Dermis microvascular lymphatic vessel endothelial cell (primary cell): ENCODE results near the gene CNIH2. TPM values are rescaled to one million over a fixed set of nuclear protein-coding genes. Genes with fewer than 3 reads are reported as not detected.
A peak's percentile ranks its signal among the peaks of the same experiment; 100 is the strongest.
"Not testable (repeated sequence)": the region's sequence is repeated elsewhere in the genome, so short reads cannot be mapped to it uniquely, and the experiment has no call there.

ENCODE experiments used
- DNase-seq, 2 donors: peaks; one replicate each; pipeline versions ENCODE4 v3.0.0 to v3.0.0-alpha.2; 2010; ENCODE audit warnings: low read depth in 2 of 2
- total RNA-seq: library from RNA; depleted of rRNA; stranded (reverse); fragments of >200 nt; gene quantifications from 2 replicates; pipeline ENCODE4 v1.2.1, GENCODE V29; 2014

Gene CNIH2
- total RNA-seq, 1 donor from 2014 or later = not detected

DNA sequence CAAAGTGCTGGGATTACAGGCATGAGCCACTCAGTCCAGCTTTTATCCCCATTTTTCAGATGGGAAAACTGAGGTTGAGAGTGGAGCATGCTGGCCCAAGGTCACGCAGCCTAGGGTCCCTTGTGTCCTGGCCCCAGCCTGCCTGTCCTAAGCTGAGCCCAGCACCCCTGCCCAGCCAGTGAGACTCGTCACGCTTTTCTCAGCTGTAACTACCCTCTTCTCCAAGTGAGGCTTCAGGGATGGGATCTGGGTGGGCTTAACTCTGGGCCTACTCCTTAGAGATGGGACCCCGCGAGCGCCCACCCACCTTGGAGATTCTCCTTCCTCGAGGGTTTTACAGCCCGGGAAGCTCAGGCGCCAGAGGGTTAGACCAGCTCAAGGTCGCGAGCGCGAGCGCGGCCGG, 13.3 kb downstream of the CNIH2 start:
- no peak for DNase-seq

DNA sequence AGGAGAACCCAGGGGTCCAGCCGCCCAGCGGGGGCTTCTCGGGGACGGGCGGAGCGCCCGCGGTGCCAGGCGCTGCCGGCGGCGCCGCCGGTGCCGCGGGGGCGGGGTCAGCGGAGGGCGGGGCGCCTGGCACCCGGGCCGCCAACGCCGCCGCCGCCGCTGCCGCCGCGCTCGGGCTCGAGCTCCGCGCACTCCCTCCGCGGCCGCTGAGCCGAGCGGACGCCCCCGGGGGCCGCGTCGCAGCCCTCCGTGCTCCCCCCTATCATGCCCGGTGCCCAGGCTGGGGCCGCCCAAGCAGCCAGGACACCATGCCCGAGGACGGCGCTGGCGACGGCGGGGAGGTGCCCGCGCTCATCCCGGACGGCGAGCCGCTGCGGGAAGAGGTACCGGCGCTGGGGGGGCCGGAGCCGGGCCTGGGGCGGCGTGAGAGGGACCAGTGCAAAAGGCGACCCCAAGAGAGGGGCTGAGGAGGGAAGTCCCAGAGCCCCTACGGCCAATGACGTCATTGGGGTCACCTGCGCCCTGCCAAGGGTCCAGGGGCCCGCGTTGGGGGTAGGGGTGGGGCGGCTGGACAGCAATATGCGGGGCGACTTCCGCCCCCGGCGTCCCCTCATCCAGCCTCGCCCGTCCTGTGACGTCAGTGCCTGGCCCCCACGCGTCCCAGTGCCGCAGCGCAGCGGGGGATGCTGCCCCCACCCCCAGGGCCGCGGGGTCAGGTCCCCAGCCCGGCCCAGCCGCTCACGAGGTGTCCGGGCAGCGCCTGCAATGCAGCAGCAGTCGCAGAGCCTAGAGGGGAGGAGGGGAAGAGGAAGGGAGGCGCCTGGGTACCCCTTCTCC, 13.9 kb downstream of the CNIH2 start, which contains the start of gene TMEM151A:
Gene TMEM151A (plus strand): TSS at position 189 of the 837 bp plus-strand sequence. CDS start 120 bp downstream, at position 309.
- DNase-seq = no peak

DNA sequence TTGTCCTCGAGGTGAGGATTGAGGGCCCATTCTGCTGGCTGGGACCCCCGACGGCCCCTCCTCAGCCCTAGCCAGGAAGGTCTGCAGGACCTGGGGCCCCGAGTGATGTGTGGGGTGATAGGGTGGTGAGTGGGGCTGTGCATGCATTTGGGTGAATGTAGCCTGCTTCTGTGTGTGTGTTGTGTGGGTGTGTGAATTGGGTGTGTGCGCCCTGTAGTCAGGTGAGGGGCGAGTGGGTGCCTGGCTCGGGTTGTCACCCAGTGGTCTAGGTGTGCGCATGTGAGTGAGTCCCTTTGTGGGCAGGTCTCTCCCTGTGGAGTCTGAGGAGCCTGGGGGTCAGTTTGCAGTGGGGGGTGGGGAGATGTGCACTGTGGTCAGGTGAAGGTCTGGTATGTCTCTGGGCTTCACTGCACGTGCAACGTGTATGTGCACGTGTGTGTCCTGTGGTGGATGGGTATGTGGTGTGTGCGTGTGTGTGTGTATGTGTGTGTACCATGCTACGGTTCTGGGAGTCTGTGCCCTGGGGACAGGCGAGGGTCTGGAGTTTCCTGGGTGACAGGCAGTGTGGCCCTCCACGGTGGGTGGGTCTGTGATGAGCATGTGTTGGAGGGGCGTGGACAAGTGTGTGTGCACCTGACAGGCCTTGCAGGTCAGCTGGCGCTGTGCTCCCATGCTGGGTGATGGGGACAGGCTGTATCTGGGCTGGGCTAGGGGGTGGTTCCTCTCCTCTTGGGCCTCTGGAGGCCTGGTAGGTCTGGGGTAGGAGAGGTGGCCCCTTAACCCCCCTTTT, 14.8 kb downstream of the CNIH2 start:
- DNase-seq = no peak

DNA sequence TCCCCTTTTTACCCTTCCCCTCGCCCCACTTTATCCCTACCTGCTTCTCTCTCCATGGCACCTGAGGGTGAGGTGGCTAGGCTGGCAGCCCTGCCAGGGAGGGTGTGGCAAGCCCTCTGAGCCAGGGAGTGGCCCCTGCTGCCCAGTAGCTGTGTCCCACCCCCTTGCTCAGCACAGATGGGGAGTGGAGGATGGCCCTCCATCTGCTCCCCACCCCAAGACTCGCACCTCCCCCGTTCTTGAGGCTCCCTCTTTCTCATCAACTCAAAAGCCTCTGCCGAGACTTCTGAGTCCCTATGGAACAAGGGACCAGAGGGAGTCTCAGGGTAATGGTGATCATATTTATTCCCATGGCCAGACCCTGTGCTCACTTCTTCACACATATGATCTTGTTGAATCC, 15.4 kb downstream of the CNIH2 start:
- no peak for DNase-seq

DNA sequence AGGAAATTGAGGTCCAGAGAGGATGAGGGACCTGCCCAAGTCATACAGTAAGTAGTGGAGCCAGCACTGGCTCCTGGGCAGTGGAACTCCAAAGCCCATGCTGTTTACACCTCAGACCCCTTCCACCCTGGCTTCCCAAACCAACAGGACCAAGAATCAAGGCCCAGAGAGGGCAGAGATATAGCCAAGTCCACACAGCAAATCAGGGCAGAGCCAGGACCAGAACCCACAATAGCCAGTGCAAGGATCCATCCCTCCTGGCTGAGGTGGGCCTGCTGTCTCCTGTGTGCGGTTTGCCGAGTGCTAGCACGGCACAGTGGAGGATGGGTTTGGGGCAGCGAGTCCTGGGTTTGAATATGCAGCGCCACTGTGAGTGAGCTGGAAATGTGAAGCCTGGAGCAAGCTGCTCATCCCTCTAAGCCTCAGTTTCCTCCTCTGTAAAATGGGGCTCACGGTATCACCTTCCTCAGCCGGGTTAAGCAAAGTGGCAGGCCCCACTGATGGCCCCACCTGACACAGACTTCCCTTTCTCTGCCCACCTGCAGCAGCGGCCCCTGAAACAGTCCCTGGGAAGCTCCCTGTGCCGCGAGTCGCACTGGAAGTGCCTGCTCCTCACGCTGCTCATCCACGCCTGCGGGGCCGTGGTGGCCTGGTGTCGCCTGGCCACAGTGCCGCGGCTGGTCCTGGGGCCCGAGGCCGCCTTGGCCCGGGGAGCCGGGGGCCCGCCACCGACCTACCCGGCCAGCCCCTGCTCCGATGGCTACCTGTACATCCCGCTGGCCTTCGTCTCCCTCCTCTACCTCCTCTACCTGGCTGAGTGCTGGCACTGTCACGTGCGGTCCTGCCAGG, 16.0 kb downstream of the CNIH2 start:
- no peak for DNase-seq

DNA sequence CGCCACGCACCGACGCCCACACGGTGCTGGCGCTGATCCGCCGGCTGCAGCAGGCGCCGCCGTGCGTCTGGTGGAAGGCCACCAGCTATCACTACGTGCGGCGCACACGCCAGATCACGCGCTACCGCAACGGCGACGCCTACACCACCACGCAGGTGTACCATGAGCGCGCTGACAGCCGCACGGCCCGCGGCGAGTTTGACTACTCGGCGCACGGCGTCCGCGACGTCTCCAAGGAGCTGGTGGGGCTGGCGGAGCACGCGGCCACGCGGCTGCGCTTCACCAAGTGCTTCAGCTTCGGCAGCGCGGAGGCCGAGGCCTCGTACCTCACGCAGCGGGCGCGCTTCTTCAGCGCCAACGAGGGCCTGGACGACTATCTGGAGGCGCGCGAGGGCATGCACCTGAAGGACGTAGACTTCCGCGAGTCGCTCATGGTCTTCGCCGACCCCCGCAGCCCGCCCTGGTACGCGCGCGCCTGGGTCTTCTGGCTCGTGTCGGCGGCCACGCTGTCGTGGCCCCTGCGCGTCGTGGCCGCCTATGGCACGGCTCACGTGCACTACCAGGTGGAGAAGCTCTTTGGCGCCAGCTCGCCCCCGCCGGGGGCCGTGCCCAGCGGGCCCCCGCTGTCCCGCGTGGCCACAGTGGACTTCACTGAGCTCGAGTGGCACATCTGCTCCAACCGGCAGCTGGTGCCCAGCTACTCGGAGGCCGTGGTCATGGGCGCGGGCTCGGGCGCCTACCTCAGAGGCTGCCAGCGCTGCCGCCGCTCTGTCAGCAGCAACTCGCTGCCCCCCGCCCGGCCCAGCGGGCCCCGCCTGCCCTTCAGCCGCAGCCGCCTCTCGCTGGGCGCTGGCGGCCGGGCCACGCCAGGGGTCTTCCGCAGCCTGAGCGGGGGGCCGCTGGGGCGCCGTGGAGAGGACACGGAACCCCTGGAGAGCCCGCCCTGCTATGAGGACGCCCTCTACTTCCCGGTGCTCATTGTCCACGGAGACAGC, 16.9 kb downstream of the CNIH2 start:
- no peak for DNase-seq

DNA sequence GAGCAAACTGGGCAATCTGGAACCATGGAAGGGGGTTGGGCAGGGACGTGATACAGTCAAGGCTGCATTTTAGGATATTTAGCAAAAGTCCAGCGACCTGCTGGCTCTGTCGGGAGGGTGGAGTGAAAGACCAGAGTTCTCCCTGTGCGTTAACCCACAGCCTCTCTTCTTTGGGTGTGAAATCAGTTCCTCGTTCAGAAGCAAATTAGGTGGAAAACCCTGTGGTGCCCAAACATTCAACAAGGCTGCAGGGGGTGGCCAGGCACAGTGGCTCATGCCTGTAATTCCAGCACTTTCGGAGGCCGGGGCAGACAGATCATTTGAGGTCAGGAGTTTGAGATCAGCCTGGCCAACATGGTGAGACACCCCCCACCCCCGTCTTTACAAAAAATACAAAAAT, 19.6 kb downstream of the CNIH2 start:
- no peak for DNase-seq

DNA sequence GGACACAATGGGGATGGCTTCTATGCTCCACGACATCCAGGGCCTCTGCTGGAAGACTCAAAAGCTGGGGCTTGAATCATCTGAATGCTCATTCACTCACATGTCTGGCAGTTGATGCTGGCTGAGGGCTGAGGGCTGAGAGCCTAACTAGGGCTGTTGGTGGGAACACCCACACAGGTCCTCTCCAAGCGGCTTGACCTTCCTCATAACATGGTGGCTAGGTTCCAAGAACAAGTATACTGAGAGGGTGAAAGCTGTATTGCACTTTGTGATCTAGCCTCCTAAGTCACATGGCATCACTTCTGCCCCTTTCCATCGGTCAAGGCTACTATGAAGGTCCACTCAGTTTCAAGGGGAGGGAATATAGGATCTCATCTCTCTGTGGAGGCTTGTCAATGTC, 21.2 kb downstream of the CNIH2 start:
- DNase-seq = no peak

DNA sequence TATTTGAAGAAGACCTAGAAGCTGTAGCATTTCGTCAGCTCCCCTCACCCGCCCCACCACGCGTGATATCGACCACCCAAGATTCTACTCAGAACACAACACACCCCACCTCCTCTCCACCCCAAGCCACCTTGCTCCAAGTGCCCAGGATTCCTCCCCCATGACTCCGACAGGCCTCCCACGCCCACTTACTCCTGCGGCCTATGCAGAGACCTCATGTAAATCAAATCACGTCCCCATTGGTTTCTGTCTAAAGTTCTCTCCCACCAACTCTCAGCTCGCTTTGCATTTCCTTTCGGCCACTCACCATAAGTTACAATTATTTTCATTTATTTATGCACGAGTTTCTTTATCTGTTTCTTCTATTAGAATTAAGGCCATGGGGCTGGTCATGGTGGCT, 24.7 kb downstream of the CNIH2 start:
- DNase-seq = no peak

DNA sequence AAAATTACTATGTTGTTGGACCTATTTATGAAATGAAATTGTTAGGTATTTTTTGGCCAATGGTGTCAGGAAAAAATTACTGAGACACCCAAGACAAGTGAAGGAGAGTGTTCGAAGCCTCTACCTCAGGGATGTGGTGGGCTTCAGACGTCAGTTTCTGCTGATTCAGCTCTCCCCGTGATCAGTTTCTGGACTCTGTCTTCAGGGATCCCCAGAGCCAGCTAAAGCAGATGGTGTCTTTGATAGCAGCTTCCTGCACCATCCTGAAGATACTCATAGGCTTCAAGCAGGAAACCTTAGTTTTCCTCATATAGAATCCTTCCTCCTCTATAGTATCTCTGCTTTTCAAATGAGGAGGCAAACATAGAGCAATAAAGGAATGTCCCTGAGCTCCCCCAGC, 31.5 kb downstream of the CNIH2 start:
- no peak for DNase-seq

DNA sequence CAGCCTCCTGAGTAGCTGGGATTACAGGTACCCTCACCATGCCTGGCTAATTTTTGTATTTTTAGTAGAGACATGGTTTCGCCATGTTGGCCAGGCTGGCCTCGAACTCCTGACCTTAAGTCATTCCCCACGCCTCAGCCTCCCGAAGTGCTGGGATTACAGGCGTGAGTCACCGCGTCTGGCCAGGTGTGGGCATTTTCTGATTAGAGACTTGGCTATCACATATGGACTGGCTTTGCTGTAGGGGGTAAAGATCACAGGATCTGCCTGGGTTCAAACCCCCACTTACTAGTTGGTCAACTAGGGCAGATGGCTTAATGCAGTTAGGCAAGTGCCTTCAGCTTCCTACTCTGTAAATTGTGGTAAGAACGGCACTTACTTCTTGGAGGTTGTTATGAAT, 32.3 kb downstream of the CNIH2 start:
- no peak for DNase-seq

DNA sequence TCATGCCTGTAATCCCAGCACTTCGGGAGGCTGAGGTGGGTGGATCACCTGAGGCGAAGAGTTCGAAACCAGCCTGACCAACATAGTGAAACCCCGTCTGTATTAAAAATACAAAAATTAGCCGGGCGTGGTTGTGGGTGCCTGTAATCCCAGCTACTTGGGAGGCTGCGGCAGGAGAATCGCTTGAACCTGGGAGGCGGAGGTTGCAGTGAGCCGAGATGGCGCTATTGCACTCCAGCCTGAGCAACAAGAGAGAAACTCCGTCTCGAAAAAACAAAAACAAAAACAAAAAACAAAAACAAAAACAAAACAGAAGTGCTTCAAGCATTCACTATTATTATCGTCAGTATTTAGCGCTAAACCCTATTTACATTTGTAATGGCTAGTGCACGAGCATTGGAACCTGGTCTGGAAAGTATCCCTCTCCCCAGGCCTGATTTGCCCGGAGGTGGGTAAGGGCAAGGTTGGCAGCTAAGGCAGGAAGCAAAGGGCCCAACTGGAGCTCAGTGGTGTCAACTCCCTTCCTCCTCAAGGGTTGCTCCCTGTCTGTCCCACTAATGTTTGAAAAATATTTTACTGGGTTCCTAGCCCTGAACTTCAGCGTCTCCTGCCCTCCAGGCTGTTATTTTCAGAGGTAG, 32.9 kb downstream of the CNIH2 start:
- not testable (repeated sequence) for DNase-seq

DNA sequence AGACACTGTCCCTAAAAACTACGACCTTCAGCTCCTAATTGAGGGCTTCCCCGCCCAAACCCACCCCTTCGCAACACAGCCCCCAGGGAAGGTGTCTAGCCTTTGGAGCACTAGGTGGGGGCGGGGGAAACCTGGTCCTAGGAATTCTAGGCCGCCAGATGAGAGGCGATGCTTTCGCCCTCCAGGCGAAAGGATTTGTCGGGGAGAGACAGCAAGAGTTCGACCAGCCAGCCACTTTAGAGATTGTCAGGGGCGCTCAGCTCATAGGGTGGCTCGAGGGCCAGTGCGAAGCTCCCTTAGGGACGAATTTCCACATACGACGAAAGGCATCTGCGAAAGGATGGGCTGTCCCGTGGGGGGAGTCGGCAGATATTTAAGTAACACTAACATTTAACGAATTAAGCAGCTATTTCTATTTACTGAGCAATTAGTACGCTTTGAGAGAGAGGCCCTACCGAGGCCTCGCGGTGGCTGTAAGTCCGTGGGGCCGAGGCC, 33.5 kb downstream of the CNIH2 start:
- no peak for DNase-seq

DNA sequence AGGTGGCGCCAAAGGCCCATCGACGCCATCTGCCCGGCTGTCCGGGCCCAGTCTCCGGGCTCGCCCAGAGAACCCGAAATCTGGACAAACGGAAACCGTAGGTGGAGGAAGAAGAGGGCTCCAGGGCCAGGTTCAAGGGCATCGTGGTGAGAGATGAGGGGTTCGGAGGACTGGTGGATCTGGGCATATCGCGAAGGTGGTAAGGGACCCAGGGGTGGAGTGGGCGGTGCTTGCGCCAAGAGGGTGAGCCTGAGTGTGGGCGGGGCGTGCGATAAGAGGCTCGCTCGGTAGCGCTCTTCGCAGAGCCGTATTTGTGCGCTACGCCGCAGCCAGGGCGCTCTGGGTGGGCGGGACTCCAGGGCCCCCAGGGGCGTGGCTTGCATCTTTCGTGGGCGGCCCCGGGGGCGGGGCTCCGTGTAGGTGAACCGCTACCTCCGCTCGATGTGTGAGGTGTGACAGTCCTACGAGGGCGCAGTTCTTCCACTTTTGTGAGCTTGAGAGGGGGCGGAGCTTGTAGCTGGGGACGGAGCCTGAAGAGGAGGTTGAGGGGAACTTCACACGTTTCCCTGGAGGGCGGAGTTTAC, 34.1 kb downstream of the CNIH2 start:
- peak; percentile 83 to 92 for DNase-seq

DNA sequence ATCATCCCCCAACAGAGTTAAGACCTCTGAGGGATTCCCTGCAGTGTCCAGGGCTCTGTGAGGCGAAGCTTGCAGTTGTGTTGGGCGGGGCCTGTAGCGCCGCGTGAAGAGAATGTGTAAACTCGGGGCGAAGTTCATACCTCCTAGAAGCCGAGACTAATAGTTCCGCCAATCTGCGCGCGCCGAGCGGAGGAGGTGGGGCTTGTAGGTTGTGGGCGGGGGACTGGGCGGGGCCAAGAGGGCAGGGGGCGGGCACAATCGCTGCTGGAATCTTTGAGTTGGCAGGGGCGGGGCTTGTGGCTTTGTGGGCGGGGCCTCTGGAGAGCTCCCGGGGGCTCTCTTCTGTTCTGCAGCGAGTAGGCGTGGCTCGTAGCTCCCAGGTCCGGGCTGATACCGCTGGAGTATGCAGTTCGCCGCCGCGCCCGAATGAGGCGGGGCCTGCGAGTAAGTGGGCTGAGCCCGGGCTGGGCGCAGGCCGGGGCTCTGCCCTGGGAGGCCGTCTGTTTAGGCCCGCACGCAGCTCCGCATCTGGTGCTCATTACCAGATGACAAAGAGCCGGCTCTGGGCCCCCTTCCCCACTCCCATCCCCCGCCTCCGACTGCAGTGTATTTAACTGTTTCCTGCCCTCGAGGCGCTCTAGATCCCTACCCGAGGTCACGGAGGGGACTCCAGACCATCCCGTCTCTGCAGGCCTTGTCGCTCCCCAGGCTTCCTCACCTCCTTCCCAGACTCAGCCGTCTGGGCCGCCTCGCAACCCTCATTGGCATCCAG, 34.8 kb downstream of the CNIH2 start:
- peak; percentile 87 to 97 for DNase-seq

DNA sequence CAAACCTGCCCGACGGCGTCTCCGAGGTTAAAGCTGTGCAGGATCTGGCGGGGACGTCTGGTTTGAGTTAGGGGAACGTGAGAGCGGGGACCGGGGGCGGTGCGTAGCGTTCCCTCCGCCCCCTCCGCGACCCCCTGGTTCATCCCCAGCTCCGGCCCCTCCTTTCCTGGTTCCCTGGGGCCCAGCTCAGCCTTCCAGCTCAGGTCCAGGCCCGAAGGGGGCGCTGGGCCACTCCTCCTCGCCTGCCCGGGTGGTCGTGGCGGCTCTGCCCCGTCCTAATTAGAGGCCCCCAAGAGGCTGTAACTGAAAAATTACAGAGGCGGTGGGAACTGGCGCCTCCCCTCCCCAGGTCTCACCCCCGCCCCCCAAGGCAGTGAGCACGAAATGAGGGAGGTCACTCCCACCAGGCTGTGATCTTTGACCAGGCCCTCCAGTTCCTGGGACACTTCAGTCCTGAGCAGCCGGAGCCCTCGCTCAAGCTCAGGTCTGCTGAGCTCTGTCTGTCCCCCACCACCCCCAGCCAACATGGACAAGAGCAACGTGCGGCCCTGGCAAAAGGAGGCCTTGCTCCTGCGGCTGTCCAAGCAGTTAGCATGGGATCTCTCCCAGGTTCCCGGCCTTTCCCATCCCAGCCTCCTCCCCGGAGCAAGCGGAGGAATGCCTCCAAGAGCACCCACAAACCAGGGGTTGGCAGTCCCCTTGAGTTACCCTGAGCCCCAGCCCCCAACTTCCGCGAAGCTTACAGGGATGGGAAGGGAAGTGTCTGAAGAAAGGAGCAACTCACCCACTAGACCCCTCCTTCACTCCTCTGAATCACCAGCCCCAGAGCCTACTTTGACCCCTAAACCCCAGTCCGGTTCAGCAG, 35.6 kb downstream of the CNIH2 start:
- no peak for DNase-seq

DNA sequence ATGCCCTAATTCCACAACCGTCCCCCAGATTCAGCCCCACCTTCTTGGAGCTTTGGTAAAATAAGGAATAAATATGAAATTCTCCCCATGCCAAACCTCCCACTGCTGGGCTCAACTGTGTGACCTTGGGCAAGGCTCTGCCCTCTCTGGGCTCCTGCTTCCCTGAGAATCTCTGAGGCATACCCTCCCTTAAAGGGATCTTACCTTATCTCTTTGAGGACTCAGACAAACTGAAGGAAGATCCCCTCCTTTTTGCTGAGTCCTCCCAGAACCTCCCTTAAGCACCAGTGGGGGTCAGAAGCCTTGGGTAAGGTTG, 36.2 kb downstream of the CNIH2 start:
- DNase-seq = no peak
